A549 (cell line): ENCODE measurements around the gene HELZ2.

Source experiments
- CBX8 ChIP-seq: fragments of 200-600 bp; sonication (generic); IDR thresholded peaks from 2 replicates; pipeline ENCODE4 v1.6.1; 2016
- CHD4 ChIP-seq: fragments of 200-600 bp; sonication (generic); IDR thresholded peaks from 2 replicates; pipeline ENCODE4 v1.6.1; 2016; ENCODE audit warnings: antibody characterized with exemption, mild to moderate bottlenecking, borderline replicate concordance
- ELK1 ChIP-seq: fragments of 150-350 bp; IDR thresholded peaks from 2 replicates; pipeline ENCODE4 v1.6.1; 2014; ENCODE audit warnings: low read depth, mild to moderate bottlenecking, low read length
- ESRRA ChIP-seq: fragments of 150-350 bp; IDR thresholded peaks from 2 replicates; pipeline ENCODE4 v1.6.1; 2014; ENCODE audit warnings: mild to moderate bottlenecking, low read length, borderline replicate concordance
- KDM5A ChIP-seq: fragments of 200-600 bp; sonication (generic); IDR thresholded peaks from 2 replicates; pipeline ENCODE4 v1.6.1; 2016; ENCODE audit warnings: antibody characterized with exemption, mild to moderate bottlenecking
- MAX ChIP-seq: IDR thresholded peaks from 2 replicates; pipeline ENCODE4 v1.6.1; 2012
- PBX3 ChIP-seq: IDR thresholded peaks from 2 replicates; pipeline ENCODE4 v1.6.1; 2012
- PHF8 ChIP-seq: fragments of 200-600 bp; sonication (generic); IDR thresholded peaks from 2 replicates; pipeline ENCODE4 v1.6.1; 2016; ENCODE audit warnings: low read depth, mild to moderate bottlenecking, antibody characterized with exemption, moderate library complexity, borderline replicate concordance
- POLR2A ChIP-seq: IDR thresholded peaks from 2 replicates; pipeline ENCODE4 v1.6.1; 2012; ENCODE audit warnings: mild to moderate bottlenecking, low read length
- POLR2AphosphoS2 ChIP-seq: conservative IDR thresholded peaks from 2 replicates; pipeline ENCODE4 v1.6.1; 2012; ENCODE audit warnings: low read length, improper control_type of control experiment, inconsistent platforms
- TFCP2L1 ChIP-seq: fragments of 250-450 bp; sonication (Bioruptor Pico); IDR thresholded peaks from 2 replicates; pipeline ENCODE4 v1.5.0; 2021; ENCODE audit warnings: mild to moderate bottlenecking
- ZNF302 ChIP-seq: fragments of 250-450 bp; sonication (Bioruptor Pico); IDR thresholded peaks from 2 replicates; pipeline ENCODE4 v1.9.0; 2021; ENCODE audit warnings: inconsistent platforms, mild to moderate bottlenecking, moderate library complexity
- TF ChIP-seq, protein P1 (sequence below): fragments of >200 bp; sonication (Bioruptor Twin); formaldehyde crosslinking; IDR thresholded peaks from 3 replicates; pipeline ENCODE4 v1.5.1; 2016
- TF ChIP-seq, protein P2 (sequence below): fragments of 450-650 bp; IDR thresholded peaks from 2 replicates; pipeline ENCODE4 v1.6.1; 2014; ENCODE audit warnings: antibody characterized with exemption

- TF ChIP-seq POLR2A (no peak), ELK1 (no peak), MAX (no peak), CBX8 (no peak), CHD4 (no peak), POLR2AphosphoS2 (no peak), PBX3 (no peak), KDM5A (no peak), PHF8 (no peak), ZNF302 (CRISPR knock-in tag) (no peak), ESRRA (no peak), TFCP2L1 (no peak)
- TF ChIP-seq, protein P1, sequence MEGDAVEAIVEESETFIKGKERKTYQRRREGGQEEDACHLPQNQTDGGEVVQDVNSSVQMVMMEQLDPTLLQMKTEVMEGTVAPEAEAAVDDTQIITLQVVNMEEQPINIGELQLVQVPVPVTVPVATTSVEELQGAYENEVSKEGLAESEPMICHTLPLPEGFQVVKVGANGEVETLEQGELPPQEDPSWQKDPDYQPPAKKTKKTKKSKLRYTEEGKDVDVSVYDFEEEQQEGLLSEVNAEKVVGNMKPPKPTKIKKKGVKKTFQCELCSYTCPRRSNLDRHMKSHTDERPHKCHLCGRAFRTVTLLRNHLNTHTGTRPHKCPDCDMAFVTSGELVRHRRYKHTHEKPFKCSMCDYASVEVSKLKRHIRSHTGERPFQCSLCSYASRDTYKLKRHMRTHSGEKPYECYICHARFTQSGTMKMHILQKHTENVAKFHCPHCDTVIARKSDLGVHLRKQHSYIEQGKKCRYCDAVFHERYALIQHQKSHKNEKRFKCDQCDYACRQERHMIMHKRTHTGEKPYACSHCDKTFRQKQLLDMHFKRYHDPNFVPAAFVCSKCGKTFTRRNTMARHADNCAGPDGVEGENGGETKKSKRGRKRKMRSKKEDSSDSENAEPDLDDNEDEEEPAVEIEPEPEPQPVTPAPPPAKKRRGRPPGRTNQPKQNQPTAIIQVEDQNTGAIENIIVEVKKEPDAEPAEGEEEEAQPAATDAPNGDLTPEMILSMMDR = no peak
- TF ChIP-seq, protein P2, sequence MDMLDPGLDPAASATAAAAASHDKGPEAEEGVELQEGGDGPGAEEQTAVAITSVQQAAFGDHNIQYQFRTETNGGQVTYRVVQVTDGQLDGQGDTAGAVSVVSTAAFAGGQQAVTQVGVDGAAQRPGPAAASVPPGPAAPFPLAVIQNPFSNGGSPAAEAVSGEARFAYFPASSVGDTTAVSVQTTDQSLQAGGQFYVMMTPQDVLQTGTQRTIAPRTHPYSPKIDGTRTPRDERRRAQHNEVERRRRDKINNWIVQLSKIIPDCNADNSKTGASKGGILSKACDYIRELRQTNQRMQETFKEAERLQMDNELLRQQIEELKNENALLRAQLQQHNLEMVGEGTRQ = no peak
Observed at GRCh38 chr20:63533388-63533787, 40.7 kb downstream of the HELZ2 start.
